NT2/D1 (cell line): ENCODE measurements around the gene DPEP1.

Experiments used
- DNase-seq: peaks from one replicate; pipeline ENCODE4 v3.0.0-alpha.2; 2011; ENCODE audit warnings: low read depth, low spot score
- H3K27me3 ChIP-seq: 2 replicates; pipeline ENCODE4 v1.6.0; 2011; ENCODE audit warnings: mild to moderate bottlenecking; ENCODE audit not compliant: insufficient read length, insufficient read depth
- H3K36me3 ChIP-seq: 2 replicates; pipeline ENCODE4 v1.6.1; 2011; ENCODE audit warnings: mild to moderate bottlenecking, low read length, mixed read lengths; ENCODE audit not compliant: insufficient read depth, insufficient read length
- H3K4me1 ChIP-seq: 2 replicates; pipeline ENCODE4 v1.5.1; 2011; ENCODE audit not compliant: insufficient read depth, insufficient read length
- H3K4me3 ChIP-seq: 2 replicates; pipeline ENCODE4 v1.5.1; 2011; ENCODE audit warnings: low read depth; ENCODE audit not compliant: insufficient read length
- H3K9ac ChIP-seq: 2 replicates; pipeline ENCODE4 v1.6.0; 2011; ENCODE audit warnings: low read depth; ENCODE audit not compliant: insufficient read length
- H3K9me3 ChIP-seq: 2 replicates; pipeline ENCODE4 v1.5.1; 2011; ENCODE audit warnings: mild to moderate bottlenecking, low read length; ENCODE audit not compliant: insufficient read depth
- SUZ12 ChIP-seq: IDR thresholded peaks from 2 replicates; pipeline ENCODE4 v1.6.1; 2011; ENCODE audit not compliant: insufficient read length, insufficient read depth; ENCODE audit errors: extremely low read depth
- YY1 ChIP-seq: IDR thresholded peaks from 2 replicates; pipeline ENCODE4 v1.6.1; 2011; ENCODE audit not compliant: insufficient read length, insufficient read depth
- ZNF274 ChIP-seq: IDR thresholded peaks from 2 replicates; pipeline ENCODE4 v1.6.1; 2011; ENCODE audit warnings: mild to moderate bottlenecking, low read depth, low read length

Gene DPEP1

DNA sequence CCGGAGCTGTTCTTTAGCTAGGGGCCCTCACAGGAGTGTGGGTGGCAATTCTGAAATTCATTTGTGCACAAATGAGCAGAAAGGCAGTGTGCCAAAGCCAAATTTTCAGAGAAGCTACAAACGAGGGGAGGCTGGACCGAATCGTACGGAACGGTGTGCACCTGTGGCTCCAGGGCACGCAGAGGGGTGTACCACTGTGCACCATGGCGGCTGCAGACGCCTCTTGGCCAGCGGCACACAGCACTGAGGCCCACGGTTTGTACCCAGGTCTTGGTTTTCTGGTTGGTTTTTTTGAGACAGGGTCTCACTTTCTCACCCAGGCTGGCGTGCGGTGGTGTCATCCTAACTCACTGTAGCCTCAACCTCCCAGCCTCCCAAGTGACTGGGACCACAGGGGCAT is 29.1 kb downstream of the DPEP1 start:
- no peak for DNase-seq

DNA sequence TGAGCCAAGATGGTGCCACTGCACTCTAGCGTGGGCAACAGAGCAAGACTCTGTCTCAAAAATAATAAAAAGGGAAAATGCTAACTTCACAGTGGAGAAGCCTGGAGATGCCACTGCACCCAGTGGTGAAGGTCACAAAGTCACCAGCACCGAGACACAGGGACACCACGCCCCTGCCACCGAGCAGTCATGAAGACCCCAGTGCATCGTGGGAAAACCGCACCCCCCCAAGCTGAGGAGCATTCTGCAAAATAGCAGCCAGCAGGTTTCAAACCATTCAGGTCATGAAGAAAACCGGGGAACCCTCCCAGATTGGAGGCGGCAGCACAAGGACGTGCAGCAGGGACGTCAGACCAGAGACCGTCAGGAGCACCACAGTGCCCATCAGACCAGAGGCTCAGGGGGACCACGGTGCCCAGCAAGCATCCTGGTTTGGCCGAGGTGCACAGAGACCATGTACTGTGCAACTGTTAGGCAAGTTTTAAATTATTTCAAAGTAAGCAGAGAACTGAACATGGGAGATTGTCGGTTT is 30.4 kb downstream of the DPEP1 start:
- Histone ChIP-seq H3K9me3 (no peaks in the 10 kb centered on the region), H3K4me3 (no peak overlapping the region), H3K9ac (no peak overlapping the region), H3K36me3 (peaks cover 35% of the 10 kb centered on the region), H3K4me1 (peaks cover 16% of the 10 kb centered on the region), H3K27me3 (no peaks in the 10 kb centered on the region)
- no peak for DNase-seq
- no peak for TF ChIP-seq ZNF274
- TF ChIP-seq SUZ12 = no peak
- TF ChIP-seq YY1 = no peak

More for the DNA sequence above, 29.1 kb downstream of the DPEP1 start:
- no peak overlapping the region for H3K4me3 ChIP-seq
- peaks cover 16% of the 10 kb centered on the region for H3K4me1 ChIP-seq
- TF ChIP-seq ZNF274 = no peak
- TF ChIP-seq SUZ12 = no peak
- TF ChIP-seq YY1 = no peak
- H3K27me3 ChIP-seq = no peaks in the 10 kb centered on the region
- H3K9ac ChIP-seq = no peak overlapping the region
- peaks cover 35% of the 10 kb centered on the region for H3K36me3 ChIP-seq
- H3K9me3 ChIP-seq = no peaks in the 10 kb centered on the region

DNA sequence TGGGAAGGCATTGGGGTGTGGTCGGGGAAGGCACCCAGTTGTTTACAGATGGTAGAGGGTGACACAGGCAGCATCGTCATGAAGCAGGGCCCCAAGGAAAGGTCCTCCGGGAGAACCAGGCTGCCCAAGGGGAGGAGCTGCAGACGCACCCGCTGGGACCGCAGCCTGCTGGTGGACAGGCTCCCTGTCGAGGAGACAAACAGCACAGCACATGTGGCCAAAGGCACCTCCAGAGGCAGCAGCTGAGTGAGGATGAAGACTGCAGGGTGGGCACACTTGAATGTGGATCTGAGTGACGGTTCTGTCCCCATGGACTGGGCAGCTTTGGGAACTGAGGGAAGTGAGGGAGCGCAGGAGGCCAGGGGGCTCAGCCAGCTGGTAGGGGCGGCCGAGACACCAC is 31.7 kb downstream of the DPEP1 start:
- Histone ChIP-seq H3K27me3 (no peaks in the 10 kb centered on the region), H3K4me3 (no peak overlapping the region), H3K4me1 (peaks cover 13% of the 10 kb centered on the region), H3K9ac (no peak overlapping the region), H3K9me3 (no peaks in the 10 kb centered on the region), H3K36me3 (peaks cover 35% of the 10 kb centered on the region)
- TF ChIP-seq SUZ12 (no peak), YY1 (no peak), ZNF274 (no peak)
- no peak for DNase-seq

DNA sequence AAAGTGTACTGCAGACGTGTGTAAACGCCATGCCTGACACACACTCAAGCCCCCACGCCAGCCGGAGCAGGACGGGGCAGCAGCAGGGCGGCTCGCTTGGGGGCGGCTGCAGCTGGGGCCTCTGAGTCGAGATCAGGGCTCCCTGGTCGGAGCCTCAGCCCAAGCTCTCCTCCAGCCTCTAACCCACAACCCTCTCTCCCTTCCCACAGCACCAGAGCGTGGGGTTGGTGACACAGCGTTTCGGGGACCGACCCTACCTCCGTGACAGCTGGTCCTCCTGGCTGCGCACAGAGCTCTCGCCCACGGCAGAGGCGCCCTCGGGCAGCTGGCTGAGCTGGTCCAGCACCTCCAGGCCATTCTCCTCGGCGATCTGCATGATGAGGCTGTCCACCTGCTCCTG is 32.8 kb downstream of the DPEP1 start:
- Histone ChIP-seq H3K9ac (no peak overlapping the region), H3K36me3 (peaks cover 44% of the 10 kb centered on the region), H3K9me3 (no peaks in the 10 kb centered on the region), H3K27me3 (no peaks in the 10 kb centered on the region), H3K4me3 (no peak overlapping the region), H3K4me1 (peaks cover 13% of the 10 kb centered on the region)
- DNase-seq = no peak
- TF ChIP-seq ZNF274 = no peak
- TF ChIP-seq SUZ12 = no peak
- TF ChIP-seq YY1 = no peak

DNA sequence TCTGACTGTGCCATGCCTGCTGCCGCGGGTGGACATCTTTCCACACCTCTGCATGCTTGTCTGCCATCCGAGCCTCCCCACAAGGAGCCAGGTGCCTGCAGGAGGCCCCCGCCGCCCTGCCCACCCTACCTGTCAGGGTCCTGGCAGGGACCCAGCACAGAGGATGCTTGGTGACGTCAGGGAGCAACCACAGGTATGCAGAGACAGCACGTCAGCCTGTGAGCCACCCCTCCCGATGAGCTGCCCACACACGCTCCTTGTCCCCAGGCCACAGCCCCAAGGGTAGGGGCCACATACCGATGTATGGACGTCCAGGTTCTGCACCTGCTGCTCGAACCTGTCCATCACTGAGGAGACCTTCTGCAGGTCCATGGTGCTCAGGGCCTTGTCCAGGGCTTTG is 33.5 kb downstream of the DPEP1 start:
- Histone ChIP-seq H3K36me3 (peaks cover 50% of the 10 kb centered on the region), H3K9me3 (no peaks in the 10 kb centered on the region), H3K9ac (no peak overlapping the region), H3K4me3 (no peak overlapping the region), H3K4me1 (peaks cover 11% of the 10 kb centered on the region), H3K27me3 (no peaks in the 10 kb centered on the region)
- DNase-seq = no peak
- no peak for TF ChIP-seq SUZ12
- no peak for TF ChIP-seq ZNF274
- TF ChIP-seq YY1 = no peak

DNA sequence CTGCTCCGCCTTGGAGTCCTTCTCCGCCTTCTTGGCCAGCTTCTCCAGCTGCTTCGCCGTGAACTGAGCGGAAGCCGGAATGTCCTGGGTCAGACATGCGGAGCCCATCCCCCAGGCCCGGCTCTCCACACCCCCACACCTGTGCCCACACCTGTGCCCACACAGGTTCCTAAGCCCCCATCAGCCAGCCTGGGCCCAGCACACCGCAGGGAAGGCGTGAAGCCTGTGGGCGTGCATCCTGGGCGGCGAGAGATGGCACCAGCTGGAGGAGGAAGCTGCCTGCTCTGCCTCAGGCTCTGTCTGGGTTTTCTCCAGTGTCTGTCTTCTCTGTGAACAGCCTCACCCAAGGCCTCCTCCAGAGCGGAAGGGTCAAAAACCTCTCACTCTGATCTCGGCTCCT is 38.1 kb downstream of the DPEP1 start:
- DNase-seq = no peak
- Histone ChIP-seq H3K9me3 (no peaks in the 10 kb centered on the region), H3K27me3 (no peaks in the 10 kb centered on the region), H3K4me3 (no peak overlapping the region), H3K36me3 (peaks cover 48% of the 10 kb centered on the region), H3K4me1 (peaks cover 7% of the 10 kb centered on the region), H3K9ac (no peak overlapping the region)
- no peak for TF ChIP-seq YY1
- TF ChIP-seq ZNF274 = no peak
- no peak for TF ChIP-seq SUZ12

DNA sequence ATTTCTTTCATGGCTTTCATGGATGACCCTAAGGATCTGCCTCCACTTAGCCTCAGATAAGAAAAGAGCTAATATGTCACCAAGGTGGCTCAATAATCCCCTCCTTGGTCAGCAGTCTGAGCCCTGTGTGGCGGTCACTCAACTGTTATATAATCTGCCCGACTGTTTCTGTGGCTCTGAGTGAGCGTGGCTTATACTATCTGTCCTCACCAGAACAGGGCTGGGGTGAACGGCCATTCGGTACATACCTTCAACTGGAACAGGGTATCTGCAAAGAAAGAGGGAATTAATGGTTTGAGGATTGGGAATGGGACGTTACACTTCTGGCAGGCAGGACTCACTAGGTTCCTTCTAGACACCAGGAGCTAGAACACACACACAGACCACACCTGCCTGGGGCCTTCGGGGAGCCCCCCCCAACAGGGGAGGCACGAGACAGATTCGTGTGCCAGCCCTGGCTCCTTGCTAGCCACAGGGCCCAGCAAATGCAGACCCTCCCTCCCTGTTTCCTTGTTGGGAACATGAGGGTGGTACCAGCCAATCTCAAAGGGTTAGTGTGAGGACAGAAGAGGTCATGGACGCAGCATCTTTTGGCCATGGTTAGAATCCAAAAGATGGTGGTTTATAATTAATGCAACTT is 40.3 kb downstream of the DPEP1 start:
- Histone ChIP-seq H3K27me3 (no peaks in the 10 kb centered on the region), H3K4me3 (no peak overlapping the region), H3K9ac (no peak overlapping the region), H3K9me3 (no peaks in the 10 kb centered on the region), H3K36me3 (peaks cover 42% of the 10 kb centered on the region), H3K4me1 (peaks cover 7% of the 10 kb centered on the region)
- no peak for TF ChIP-seq ZNF274
- TF ChIP-seq YY1 = no peak
- TF ChIP-seq SUZ12 = no peak
- DNase-seq = no peak
